ENCODE results near the gene MUC5AC. TPM values are rescaled to one million over a fixed set of nuclear protein-coding genes. Genes with fewer than 3 reads are reported as not detected.

The MUC5AC gene
- total RNA-seq, 3 donors from 2014 or later, result 0.03 to 0.63 TPM; not detected in 1

DNA sequence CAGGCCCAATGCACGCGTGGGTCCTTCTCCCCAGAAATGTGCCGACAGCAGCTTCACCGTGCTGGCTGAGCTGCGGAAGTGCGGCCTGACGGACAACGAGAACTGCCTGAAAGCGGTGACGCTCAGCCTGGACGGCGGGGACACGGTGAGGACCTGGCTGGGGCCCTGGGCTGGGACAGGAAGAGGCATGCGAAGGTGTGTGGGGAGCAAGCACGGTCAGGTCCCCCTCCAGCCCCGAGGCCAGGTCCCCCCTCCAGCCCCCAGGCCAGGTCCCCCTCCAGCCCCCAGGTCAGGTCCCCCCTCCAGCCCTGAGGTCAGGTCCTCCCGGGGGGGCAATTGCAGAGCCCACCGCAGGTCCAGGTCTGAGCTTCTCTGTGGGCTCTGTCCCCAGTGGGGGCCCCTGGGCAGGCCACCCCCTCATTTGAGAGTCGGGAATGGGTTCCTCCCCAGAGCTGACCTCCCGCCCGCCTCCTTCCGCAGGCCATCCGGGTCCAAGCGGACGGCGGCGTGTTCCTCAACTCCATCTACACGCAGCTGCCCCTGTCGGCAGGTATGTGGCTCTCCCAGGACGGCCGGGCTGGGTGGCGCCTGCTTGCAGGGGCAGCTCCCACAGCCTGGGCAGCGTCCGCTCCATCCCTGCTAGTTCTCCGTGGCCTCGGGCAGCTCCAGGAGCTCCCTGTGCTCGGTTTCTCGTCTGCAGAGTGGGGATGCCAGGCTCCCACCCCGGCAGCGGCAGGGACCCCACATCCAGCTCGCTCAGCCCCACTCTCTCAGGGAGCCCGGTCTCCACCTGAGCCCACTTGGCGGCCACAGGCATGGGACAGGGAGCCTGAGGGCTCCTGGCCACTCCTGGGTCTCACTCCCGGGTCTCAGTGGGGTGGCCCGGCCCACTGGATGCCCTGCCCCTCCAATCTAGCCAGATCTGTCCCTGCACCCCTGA is 73.0 kb downstream of the MUC5AC start:
- TF ChIP-seq, protein P1, sequence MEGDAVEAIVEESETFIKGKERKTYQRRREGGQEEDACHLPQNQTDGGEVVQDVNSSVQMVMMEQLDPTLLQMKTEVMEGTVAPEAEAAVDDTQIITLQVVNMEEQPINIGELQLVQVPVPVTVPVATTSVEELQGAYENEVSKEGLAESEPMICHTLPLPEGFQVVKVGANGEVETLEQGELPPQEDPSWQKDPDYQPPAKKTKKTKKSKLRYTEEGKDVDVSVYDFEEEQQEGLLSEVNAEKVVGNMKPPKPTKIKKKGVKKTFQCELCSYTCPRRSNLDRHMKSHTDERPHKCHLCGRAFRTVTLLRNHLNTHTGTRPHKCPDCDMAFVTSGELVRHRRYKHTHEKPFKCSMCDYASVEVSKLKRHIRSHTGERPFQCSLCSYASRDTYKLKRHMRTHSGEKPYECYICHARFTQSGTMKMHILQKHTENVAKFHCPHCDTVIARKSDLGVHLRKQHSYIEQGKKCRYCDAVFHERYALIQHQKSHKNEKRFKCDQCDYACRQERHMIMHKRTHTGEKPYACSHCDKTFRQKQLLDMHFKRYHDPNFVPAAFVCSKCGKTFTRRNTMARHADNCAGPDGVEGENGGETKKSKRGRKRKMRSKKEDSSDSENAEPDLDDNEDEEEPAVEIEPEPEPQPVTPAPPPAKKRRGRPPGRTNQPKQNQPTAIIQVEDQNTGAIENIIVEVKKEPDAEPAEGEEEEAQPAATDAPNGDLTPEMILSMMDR (IDR thresholded peaks at IDR 0.05), result no peak
- DNase-seq (peak; percentile 3 to 53 (median 26)), ATAC-seq (no peak)
- H3K4me1 ChIP-seq (ENCODE audit: low read depth), result peaks cover 38% of the 10 kb centered on the region
- H3K4me3 ChIP-seq, result no peak overlapping the region
- intact Hi-C loops (cut with DNase I, micrococcal nuclease), result no loop called here
- H3K9me3 ChIP-seq, result no peaks in the 10 kb centered on the region
- no peaks in the 10 kb centered on the region for H3K36me3 ChIP-seq (ENCODE audit: low read depth)

DNA sequence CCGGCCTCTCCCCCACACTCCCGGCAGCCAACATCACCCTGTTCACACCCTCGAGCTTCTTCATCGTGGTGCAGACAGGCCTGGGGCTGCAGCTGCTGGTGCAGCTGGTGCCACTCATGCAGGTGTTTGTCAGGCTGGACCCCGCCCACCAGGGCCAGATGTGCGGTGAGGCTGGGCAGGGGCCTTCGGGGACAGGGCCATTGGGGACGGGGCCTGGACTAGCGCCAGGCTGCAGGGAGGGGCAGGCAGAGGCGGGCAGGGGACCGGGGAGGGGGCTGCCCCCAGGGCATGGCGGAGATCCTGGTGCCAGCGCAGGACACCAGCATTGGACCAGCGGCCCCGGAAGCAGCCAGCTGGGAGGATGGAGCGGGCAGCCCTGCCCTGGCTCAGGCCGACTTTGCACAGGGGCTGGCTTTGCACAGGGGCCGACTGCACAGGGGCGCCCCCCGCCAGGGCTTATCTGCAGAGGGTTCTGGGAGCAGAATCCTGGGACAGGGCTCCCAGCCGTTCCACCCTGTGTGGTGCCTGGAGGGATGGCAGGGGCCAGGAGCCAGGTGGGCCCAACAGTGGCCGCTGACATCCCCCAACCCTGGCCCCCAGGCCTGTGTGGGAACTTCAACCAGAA is 73.8 kb downstream of the MUC5AC start:
- Histone ChIP-seq H3K9me3 (no peaks in the 10 kb centered on the region), H3K4me3 (no peak overlapping the region), H3K4me1 (ENCODE audit: low read depth) (peaks cover 45% of the 10 kb centered on the region), H3K36me3 (ENCODE audit: low read depth) (no peaks in the 10 kb centered on the region)
- DNase-seq, result peak; percentile 33 to 66 (median 53)
- TF ChIP-seq, protein P1 (IDR thresholded peaks at IDR 0.05), result no peak
- ATAC-seq, result no peak
- intact Hi-C loops (cut with DNase I, micrococcal nuclease), result no loop called here

DNA sequence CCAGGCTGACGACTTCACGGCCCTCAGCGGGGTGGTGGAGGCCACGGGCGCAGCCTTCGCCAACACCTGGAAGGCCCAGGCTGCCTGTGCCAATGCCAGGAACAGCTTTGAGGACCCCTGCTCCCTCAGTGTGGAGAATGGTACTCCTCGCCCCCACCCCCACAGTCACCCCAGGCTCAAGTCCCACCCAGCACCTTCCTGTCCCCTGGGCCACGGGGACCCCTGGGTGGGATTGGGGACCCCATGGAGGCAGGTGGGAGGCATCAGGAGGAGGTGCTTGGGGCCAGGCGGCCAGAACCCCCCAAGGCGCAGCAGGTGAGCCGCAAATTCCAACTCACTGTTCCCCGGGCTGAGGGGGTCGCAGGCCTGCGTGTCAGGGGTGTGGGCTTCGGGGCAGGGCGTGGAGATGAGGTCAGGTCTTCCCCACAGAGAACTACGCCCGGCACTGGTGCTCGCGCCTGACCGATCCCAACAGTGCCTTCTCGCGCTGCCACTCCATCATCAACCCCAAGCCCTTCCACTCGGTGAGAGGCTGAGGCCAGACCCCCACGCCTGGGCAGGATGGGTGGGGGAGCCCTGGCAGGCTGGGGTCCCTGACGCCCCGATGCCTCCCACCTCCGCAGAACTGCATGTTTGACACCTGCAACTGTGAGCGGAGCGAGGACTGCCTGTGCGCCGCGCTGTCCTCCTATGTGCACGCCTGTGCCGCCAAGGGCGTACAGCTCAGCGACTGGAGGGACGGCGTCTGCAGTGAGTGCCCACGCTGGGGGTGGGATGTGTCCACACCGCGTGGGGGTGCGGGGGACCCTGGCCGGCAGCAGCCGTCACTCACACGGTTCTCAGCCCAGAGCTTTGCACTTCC is 74.5 kb downstream of the MUC5AC start:
- TF ChIP-seq, protein P1 (IDR thresholded peaks at IDR 0.05), result no peak
- peak; percentile 12 to 45 (median 35) for DNase-seq
- ATAC-seq, result no peak
- Histone ChIP-seq H3K4me1 (ENCODE audit: low read depth) (peaks cover 48% of the 10 kb centered on the region), H3K9me3 (no peaks in the 10 kb centered on the region), H3K36me3 (ENCODE audit: low read depth) (no peaks in the 10 kb centered on the region), H3K4me3 (no peak overlapping the region)
- intact Hi-C loops (cut with DNase I, micrococcal nuclease), result no loop called here

DNA sequence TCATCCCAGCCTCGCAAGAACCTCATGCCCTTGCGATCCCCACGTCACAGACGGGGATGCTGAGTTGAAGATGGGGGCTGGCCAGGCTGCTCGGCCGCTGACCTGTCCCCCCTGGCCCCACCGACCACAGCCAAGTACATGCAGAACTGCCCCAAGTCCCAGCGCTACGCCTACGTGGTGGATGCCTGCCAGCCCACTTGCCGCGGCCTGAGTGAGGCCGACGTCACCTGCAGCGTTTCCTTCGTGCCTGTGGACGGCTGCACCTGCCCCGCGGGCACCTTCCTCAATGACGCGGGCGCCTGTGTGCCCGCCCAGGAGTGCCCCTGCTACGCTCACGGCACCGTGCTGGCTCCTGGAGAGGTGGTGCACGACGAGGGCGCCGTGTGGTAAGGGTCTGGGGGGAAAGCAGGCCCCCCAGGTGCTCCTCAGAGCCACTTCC is 75.1 kb downstream of the MUC5AC start:
- ATAC-seq, result peak; percentile 7
- peaks cover 53% of the 10 kb centered on the region for H3K4me1 ChIP-seq (ENCODE audit: low read depth)
- no peaks in the 10 kb centered on the region for H3K9me3 ChIP-seq
- TF ChIP-seq, protein P1 (IDR thresholded peaks at IDR 0.05), result no peak
- no peak overlapping the region for H3K4me3 ChIP-seq
- DNase-seq, result peak in 2 of 3 donors; percentile 27 to 60
- intact Hi-C loops (cut with DNase I, micrococcal nuclease), result no loop called here
- H3K36me3 ChIP-seq (ENCODE audit: low read depth), result no peaks in the 10 kb centered on the region

DNA sequence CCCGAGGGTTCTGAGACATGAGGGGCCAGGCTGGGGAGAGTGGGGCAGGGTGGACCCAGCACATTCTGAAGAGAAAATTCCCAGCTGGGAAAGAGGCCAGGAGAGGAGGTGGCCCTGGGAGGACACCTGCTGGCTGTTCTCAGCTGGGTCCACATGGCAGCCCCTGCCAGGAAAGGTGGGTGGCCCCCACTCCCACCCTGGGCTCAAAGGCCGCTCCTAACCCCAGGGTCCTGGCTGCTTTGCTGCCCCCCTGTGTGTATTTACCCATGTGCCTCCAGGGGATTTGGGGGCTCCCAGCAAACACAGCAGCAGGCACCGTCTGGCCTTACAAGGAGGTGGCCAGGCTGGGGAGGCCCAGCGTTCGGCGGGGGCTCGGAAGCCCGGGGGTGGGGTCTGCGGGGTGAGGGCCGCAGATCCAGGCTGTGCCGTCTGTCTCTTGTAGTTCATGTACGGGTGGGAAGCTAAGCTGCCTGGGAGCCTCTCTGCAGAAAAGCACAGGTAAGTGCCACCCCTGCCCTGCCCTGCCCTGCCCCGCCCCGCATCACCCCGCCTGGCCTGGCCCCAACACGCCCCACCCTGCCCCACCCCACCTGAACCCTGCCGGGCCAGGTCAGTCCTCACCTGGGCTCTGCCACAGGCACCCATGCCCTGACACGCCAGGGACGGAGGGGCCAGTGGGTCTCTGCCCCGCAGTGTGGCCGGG is 75.7 kb downstream of the MUC5AC start:
- ATAC-seq, result peak; percentile 68

More for the DNA sequence above, 75.7 kb downstream of the MUC5AC start:
- H3K4me3 ChIP-seq, result no peak overlapping the region
- intact Hi-C loops (cut with DNase I, micrococcal nuclease), result no loop called here
- peak; percentile 79 to 85 (median 85) for DNase-seq
- H3K4me1 ChIP-seq (ENCODE audit: low read depth), result peaks cover 58% of the 10 kb centered on the region
- no peaks in the 10 kb centered on the region for H3K9me3 ChIP-seq
- TF ChIP-seq, protein P1 (IDR thresholded peaks at IDR 0.05), result no peak
- H3K36me3 ChIP-seq (ENCODE audit: low read depth), result no peaks in the 10 kb centered on the region

Measured in mucosa of descending colon (tissue), 3 donors.